GM23248 (cell line): ENCODE data around the gene SUSD4.

Source experiments
- EZH2 ChIP-seq: fragments of 200-600 bp; sonication (generic); IDR thresholded peaks from 2 replicates; pipeline ENCODE4 v1.6.1; 2018; ENCODE audit warnings: antibody characterized with exemption, mild to moderate bottlenecking; ENCODE audit not compliant: insufficient read depth, poor library complexity, severe bottlenecking
- EZH2phosphoT487 ChIP-seq: fragments of 200-600 bp; sonication (generic); IDR thresholded peaks from 2 replicates; pipeline ENCODE4 v1.6.1; 2018; ENCODE audit warnings: antibody characterized with exemption, moderate library complexity, mild to moderate bottlenecking, low read depth; ENCODE audit not compliant: insufficient read depth

- TF ChIP-seq EZH2phosphoT487: no peak
- no peak for TF ChIP-seq EZH2
Measured at GRCh38 chr1:223175633-223176032, 188.3 kb downstream of the SUSD4 start.
